Lower leg skin (tissue), 4 donors: Measurements from ENCODE around the gene LLCFC1. TPM values are rescaled to one million over a fixed set of nuclear protein-coding genes. Genes with fewer than 3 reads are reported as not detected.

Experiments
- DNase-seq, 2 donors: peaks; one replicate each; pipeline ENCODE4 v3.0.0-alpha.2; 2019; ENCODE audit warnings: low spot score in 2 of 2
- H3K4me3 ChIP-seq: fragments of 200-600 bp; sonication (generic); 2 replicates; pipeline ENCODE4 v1.5.1; 2017; ENCODE audit warnings: mild to moderate bottlenecking, low read depth; ENCODE audit not compliant: poor library complexity, severe bottlenecking
- CTCF ChIP-seq, 3 donors: fragments of 450-650 bp; IDR thresholded peaks; one replicate each; pipeline ENCODE4 v1.5.1; 2016; ENCODE audit warnings: antibody characterized with exemption in 3 of 3, mild to moderate bottlenecking in 3 of 3, moderate library complexity in 2 of 3
- POLR2A ChIP-seq, 2 donors: fragments of 450-650 bp; IDR thresholded peaks; one replicate each; pipeline ENCODE4 v1.6.1; 2016 to 2017; ENCODE audit warnings: antibody characterized with exemption in 2 of 2, mild to moderate bottlenecking in 1 of 2, moderate library complexity in 1 of 2
- WGBS, 2 donors: methylation state at CpG; one replicate each; pipeline ENCODE4 v1.1.5; 2018; 5-methylcytosine and 5-hydroxymethylcytosine counted together
- intact Hi-C: fragments of 100-400 bp; cut with DNase I; formaldehyde crosslinking; loops from one replicate; pipeline ENCODE4 v1.15.0; 2023; ENCODE audit warnings: low total_unique reads
- total RNA-seq, 4 donors: library from RNA; depleted of rRNA; stranded (reverse); fragments of >200 nt; gene quantifications; one replicate each; pipeline ENCODE4 v1.1.0, GENCODE V29; 2016

Gene LLCFC1
- total RNA-seq, 4 donors from 2014 or later = not detected

GRCh38 chr7:142918901-142919300, 20.4 kb upstream of the LLCFC1 start:
- DNase-seq = peak in 1 of 2 donors; percentile 56
- intact Hi-C loops = no loop called here
- TF ChIP-seq POLR2A (IDR thresholded peaks at IDR 0.05) = no peak
- TF ChIP-seq CTCF (IDR thresholded peaks at IDR 0.05) = no peak
- WGBS, 2 donors = 87% methylated on average over 2 of the region's 2 CpGs
- no peak overlapping the region for H3K4me3 ChIP-seq

GRCh38 chr7:142919656-142920055, 19.6 kb upstream of the LLCFC1 start:
- DNase-seq = peak in 1 of 2 donors; percentile 58
- H3K4me3 ChIP-seq = no peak overlapping the region
- intact Hi-C loops = no loop called here
- WGBS, 2 donors = 81 to 89% methylated on average over 3 of the region's 3 CpGs
- TF ChIP-seq CTCF (IDR thresholded peaks at IDR 0.05) (no peak), POLR2A (IDR thresholded peaks at IDR 0.05) (no peak)

GRCh38 chr7:142923391-142923790, 15.9 kb upstream of the LLCFC1 start:
- intact Hi-C loops = no loop called here
- no peak overlapping the region for H3K4me3 ChIP-seq
- DNase-seq = no peak
- 45 to 47% methylated on average over 2 of the region's 2 CpGs for WGBS, 2 donors
- TF ChIP-seq CTCF (IDR thresholded peaks at IDR 0.05) (no peak), POLR2A (IDR thresholded peaks at IDR 0.05) (no peak)

- DNase-seq = peak in 1 of 2 donors; percentile 75
- TF ChIP-seq POLR2A (IDR thresholded peaks at IDR 0.05) = no peak
- TF ChIP-seq CTCF (IDR thresholded peaks at IDR 0.05) = no peak
- WGBS, 2 donors = 83% methylated on average over 12 of the region's 12 CpGs
- intact Hi-C loops = no loop called here
- H3K4me3 ChIP-seq = no peak overlapping the region
These were observed 13.9 kb upstream of the LLCFC1 start for GRCh38 chr7:142925413-142925812.

- H3K4me3 ChIP-seq = no peak overlapping the region
- TF ChIP-seq CTCF (IDR thresholded peaks at IDR 0.05) (no peak), POLR2A (IDR thresholded peaks at IDR 0.05) (no peak)
- intact Hi-C loops = no loop called here
- 54 to 63% methylated on average over 7 of the region's 7 CpGs for WGBS, 2 donors
- DNase-seq = peak in 1 of 2 donors; percentile 56
These were observed 12.1 kb upstream of the LLCFC1 start for GRCh38 chr7:142927085-142927745.

- no peak for TF ChIP-seq POLR2A (IDR thresholded peaks at IDR 0.05)
- WGBS, 2 donors = 75 to 77% methylated on average over 8 of the region's 8 CpGs
- H3K4me3 ChIP-seq = no peak overlapping the region
- intact Hi-C loops = no loop called here
- peak in 1 of 2 donors; percentile 62 for DNase-seq
These were observed 11.3 kb upstream of the LLCFC1 start for GRCh38 chr7:142927949-142928348.
